HFF-Myc (cell line): Measurements from ENCODE around the gene SPATA31E1.

Experiments used
- DNase-seq: peaks from one replicate; pipeline ENCODE4 v3.0.0-alpha.2; 2011; ENCODE audit warnings: low read depth; ENCODE audit errors: extremely low read depth
- H3K4me3 ChIP-seq: replicated peaks from 2 replicates; pipeline ENCODE4 v1.5.1; 2011; ENCODE audit warnings: low read depth, mild to moderate bottlenecking, control low read depth, low read length
- TF ChIP-seq, protein P1 (sequence below): IDR thresholded peaks from 2 replicates; pipeline ENCODE4 v1.5.1; 2012; ENCODE audit warnings: mild to moderate bottlenecking, low read depth, low read length, control low read depth; ENCODE audit errors: missing control alignments

The SPATA31E1 gene

DNA sequence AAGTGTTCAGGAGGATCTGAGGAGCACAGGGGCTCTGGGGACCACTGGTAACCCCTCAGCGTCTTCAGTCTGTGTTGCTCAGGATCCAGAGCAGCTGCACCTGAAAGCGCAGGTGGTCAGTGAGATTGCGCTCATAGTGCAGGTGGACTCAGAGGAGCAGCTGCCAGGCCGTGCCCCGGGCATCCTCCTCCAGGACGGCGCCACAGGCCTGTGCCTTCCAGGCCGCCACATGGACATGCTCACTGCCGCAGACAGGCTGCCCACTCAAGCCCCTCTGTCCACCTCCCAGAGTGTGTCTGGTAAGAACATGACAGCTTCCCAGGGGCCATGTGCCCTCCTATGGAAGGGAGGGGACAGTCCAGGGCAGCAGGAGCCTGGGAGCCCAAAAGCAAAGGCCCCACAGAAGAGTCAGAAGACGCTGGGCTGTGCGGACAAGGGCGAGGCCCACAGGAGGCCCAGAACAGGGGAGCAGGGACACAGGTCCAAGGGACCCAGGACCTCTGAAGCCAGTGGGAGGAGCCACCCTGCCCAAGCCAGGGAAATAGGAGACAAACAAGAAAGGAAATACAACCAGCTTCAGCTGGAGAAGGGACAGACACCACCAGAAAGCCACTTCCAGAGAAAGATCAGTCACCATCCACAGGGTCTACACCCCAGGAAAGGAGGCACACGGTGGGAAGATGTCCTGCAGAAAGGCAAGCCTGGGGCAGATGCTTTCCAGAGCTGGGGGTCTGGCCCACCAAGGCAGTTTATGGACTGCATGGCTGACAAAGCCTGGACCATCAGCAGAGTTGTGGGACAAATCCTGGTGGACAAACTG lies 5.2 kb downstream of the SPATA31E1 start:
- TF ChIP-seq, protein P1, sequence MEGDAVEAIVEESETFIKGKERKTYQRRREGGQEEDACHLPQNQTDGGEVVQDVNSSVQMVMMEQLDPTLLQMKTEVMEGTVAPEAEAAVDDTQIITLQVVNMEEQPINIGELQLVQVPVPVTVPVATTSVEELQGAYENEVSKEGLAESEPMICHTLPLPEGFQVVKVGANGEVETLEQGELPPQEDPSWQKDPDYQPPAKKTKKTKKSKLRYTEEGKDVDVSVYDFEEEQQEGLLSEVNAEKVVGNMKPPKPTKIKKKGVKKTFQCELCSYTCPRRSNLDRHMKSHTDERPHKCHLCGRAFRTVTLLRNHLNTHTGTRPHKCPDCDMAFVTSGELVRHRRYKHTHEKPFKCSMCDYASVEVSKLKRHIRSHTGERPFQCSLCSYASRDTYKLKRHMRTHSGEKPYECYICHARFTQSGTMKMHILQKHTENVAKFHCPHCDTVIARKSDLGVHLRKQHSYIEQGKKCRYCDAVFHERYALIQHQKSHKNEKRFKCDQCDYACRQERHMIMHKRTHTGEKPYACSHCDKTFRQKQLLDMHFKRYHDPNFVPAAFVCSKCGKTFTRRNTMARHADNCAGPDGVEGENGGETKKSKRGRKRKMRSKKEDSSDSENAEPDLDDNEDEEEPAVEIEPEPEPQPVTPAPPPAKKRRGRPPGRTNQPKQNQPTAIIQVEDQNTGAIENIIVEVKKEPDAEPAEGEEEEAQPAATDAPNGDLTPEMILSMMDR = no peak

DNA sequence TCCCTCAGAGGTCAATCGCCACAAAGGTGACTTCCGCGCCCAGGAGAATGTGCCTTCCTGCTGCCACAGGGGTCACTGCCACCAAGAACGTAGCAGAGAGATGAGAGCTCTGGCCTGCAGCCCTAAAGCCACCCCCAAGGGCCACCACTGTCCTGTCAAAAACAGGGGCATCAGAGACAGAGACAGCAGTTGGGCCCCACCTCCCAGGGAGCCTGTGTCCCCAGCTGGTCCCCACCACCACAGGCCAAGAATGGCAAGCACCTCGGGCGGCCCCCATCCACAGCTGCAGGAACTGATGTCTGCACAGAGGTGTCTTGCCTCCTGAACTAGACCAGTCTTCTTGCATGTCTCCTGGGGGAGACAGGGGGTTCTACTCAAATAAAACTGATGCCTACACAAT lies 5.8 kb downstream of the SPATA31E1 start:
- H3K4me3 ChIP-seq = no peak overlapping the region
- no peak for DNase-seq
- TF ChIP-seq, protein P1 = no peak

More for the DNA sequence above, 5.2 kb downstream of the SPATA31E1 start:
- no peak overlapping the region for H3K4me3 ChIP-seq
- no peak for DNase-seq

DNA sequence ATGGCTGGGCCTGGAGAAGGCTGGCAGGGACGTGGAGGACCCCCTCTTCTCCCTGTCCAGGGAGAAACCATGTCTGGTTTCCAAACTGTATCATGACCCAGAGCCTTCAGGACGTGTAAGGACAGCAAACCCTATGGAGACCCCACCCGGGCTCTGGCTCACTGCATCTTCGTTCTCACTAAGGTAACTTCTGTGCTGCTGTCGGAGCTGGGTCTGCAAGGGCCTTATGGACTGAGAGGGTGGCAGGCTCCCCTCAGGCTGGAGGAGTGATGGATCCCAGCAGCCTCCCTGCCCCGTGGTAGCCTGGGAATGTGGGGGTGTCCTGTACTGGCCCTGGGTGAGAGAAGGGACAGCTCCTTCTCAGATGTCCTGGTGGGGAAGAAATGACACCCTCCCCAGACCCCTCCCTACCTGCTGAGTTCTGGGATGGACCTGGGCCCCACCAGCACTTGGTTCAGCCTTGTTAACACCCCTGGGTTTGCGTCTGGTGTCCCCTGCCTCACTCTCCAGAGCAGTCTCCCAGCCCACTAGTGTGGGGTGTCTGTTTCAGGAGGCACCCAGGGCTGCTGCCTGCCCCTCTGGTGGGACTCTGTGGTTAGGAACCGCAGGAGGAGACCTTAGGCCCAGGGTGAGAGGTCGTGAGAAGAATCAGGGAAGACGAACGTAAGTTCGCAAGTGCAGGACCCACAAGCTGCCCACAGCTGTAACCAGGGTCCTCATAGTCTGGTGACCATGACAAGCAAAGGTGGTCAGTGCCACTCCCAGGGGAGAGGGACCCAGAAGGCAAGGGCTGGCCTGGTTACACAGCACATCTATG lies 6.6 kb downstream of the SPATA31E1 start:
- TF ChIP-seq, protein P1 = no peak
- H3K4me3 ChIP-seq = no peak overlapping the region
- DNase-seq = no peak

DNA sequence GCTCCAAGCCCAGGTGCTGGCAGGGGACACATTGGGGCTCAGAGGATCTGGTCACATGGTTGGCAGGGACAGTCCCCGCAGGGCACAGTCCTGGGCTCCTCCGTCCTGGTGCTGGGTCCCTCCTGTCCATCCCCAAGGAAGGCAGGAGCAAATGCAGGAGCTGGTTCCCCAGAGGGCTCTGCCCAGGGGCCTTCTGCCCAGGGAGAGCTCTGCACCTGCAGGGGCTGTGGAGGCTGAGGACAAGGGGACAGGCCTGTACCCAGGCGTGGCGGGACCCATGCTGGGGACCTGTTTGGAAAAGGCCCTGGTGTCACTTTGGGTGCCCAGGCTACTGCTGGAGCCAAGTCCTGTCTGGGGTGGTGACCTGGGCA lies 7.2 kb downstream of the SPATA31E1 start:
- H3K4me3 ChIP-seq = no peak overlapping the region
- no peak for DNase-seq
- TF ChIP-seq, protein P1 = no peak

DNA sequence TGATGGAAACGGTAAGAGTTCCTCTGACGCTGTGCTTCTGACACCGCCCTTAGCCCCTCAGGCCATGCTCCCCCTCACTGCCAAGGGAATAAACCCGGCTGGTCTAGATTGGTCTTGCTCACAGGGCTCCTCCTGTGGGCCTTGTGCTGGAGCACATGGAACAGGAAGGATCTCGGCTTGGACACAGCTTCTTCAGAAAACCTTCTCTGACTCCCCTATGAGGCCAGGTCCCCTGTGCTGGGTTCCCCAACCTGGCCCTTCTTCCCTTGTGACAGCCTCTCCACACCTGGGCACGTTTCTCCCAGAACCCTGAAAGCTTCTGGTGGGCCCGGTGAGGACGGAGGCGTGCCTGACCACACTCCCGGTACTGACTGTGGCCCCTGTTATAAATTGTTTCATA lies 8.2 kb downstream of the SPATA31E1 start:
- H3K4me3 ChIP-seq = no peak overlapping the region
- DNase-seq = no peak
- TF ChIP-seq, protein P1 = no peak

DNA sequence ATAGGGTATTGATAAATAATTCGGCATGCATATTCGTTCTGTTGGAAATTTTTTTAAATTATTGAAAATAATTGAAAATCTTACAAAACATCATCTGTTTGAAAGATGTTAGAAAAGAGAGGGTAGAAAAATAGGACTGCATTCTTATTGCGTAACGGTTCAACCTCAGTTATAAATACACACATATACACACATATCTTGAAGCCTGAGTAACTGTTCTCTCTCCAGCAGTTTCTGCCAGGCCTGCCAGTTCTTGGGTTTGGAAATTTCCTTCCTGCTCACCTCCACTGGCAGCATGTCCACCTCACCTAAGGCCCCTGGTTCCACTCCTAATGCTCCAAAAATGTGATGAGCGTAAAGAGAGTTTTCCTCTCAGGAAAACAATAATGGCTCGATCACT lies 9.1 kb downstream of the SPATA31E1 start:
- no peak for DNase-seq
- H3K4me3 ChIP-seq = no peak overlapping the region
- TF ChIP-seq, protein P1 = no peak
